Keratinocyte (primary cell): ENCODE data around the gene GPAT3. TPM values are rescaled to one million over a fixed set of nuclear protein-coding genes. Genes with fewer than 3 reads are reported as not detected.

Experiments used
- DNase-seq: peaks from one replicate; pipeline ENCODE4 v3.0.0-alpha.2; 2011; ENCODE audit warnings: low read depth, missing footprints, low spot score
- FAIRE-seq: peaks from 2 replicates; lab custom pipeline; 2011; peaks lifted over from hg19 to GRCh38; lab: Jason Lieb, UNC
- H2AFZ ChIP-seq: 2 replicates; pipeline ENCODE4 v1.6.0; 2012; ENCODE audit warnings: low read length, control low read depth, inconsistent platforms; ENCODE audit not compliant: control insufficient read depth
- H3K27ac ChIP-seq: 2 replicates; pipeline ENCODE4 v1.5.1; 2011; ENCODE audit warnings: low read length; ENCODE audit not compliant: control insufficient read depth, insufficient read depth
- H3K27me3 ChIP-seq: 3 replicates; pipeline ENCODE4 v1.6.0; 2011; ENCODE audit warnings: low read length; ENCODE audit not compliant: control insufficient read depth, insufficient read depth; ENCODE audit errors: extremely low read depth
- H3K36me3 ChIP-seq, 2 experiments: 2 replicates in 1 of 2; 3 replicates in 1 of 2; pipeline ENCODE4 v1.5.1; 2011; ENCODE audit warnings: low read length in 2 of 2, mild to moderate bottlenecking in 1 of 2; ENCODE audit not compliant: control insufficient read depth in 2 of 2, insufficient read depth in 2 of 2; ENCODE audit errors: extremely low read depth in 1 of 2
- H3K4me1 ChIP-seq: 3 replicates; pipeline ENCODE4 v1.5.1; 2011; ENCODE audit warnings: low read length; ENCODE audit not compliant: control insufficient read depth, insufficient read depth; ENCODE audit errors: extremely low read depth
- H3K4me2 ChIP-seq: 3 replicates; pipeline ENCODE4 v1.6.0; 2011; ENCODE audit warnings: low read depth, low read length; ENCODE audit not compliant: control insufficient read depth, insufficient read depth; ENCODE audit errors: extremely low read depth
- H3K4me3 ChIP-seq, 3 experiments: fragments of 200-600 bp in 1 of 3; sonication (generic) in 1 of 3; 2 replicates in 2 of 3; 3 replicates in 1 of 3; pipeline ENCODE4 v1.5.1; 2011 to 2016; ENCODE audit warnings: low read length in 3 of 3, mild to moderate bottlenecking in 3 of 3, control low read depth in 2 of 3, inconsistent platforms in 1 of 3, low read depth in 1 of 3, mixed read lengths in 1 of 3, mixed run types in 1 of 3, moderate library complexity in 1 of 3; ENCODE audit not compliant: control insufficient read depth in 2 of 3, insufficient read depth in 2 of 3; ENCODE audit errors: extremely low read depth in 1 of 3
- H3K79me2 ChIP-seq: 2 replicates; pipeline ENCODE4 v1.6.0; 2012; ENCODE audit warnings: low read length; ENCODE audit not compliant: control insufficient read depth, insufficient read depth
- H3K9ac ChIP-seq: 3 replicates; pipeline ENCODE4 v1.6.0; 2011; ENCODE audit warnings: low read length; ENCODE audit not compliant: control insufficient read depth, insufficient read depth; ENCODE audit errors: extremely low read depth
- H3K9me1 ChIP-seq: 3 replicates; pipeline ENCODE4 v1.6.0; 2011; ENCODE audit warnings: low read length; ENCODE audit not compliant: control insufficient read depth, insufficient read depth; ENCODE audit errors: extremely low read depth
- H3K9me3 ChIP-seq: 2 replicates; pipeline ENCODE4 v1.5.1; 2012; ENCODE audit warnings: low read depth, low read length; ENCODE audit not compliant: control insufficient read depth
- H4K20me1 ChIP-seq: 3 replicates; pipeline ENCODE4 v1.6.0; 2011; ENCODE audit warnings: low read length; ENCODE audit not compliant: control insufficient read depth, insufficient read depth; ENCODE audit errors: extremely low read depth
- CTCF ChIP-seq, 3 experiments: IDR thresholded peaks in 1 of 3; conservative IDR thresholded peaks in 1 of 3; optimal IDR thresholded peaks in 1 of 3; 2 replicates in 2 of 3; 3 replicates in 1 of 3; pipeline versions ENCODE3 to v1.5.1; 2011; ENCODE audit warnings: low read length in 3 of 3, mild to moderate bottlenecking in 3 of 3, moderate library complexity in 2 of 3, control low read depth in 1 of 3, inconsistent platforms in 1 of 3; ENCODE audit not compliant: insufficient read depth in 2 of 3; ENCODE audit errors: extremely low read depth in 1 of 3
- EZH2 ChIP-seq: IDR thresholded peaks from one replicate; pipeline ENCODE4 v1.6.1; 2012; ENCODE audit warnings: inconsistent platforms, mild to moderate bottlenecking, low read length, moderate library complexity
- dilution Hi-C: fragments of 300-500 bp; cut with MboI; formaldehyde crosslinking; loops from one replicate; pipeline ENCODE4 v1.7.0; 2020; ENCODE audit warnings: low sequenced_read_pairs; ENCODE audit not compliant: extremely low pct_ligation_motif_present
- polyA plus RNA-seq, 5 experiments: library from polyadenylated mRNA; depleted of rRNA in 3 of 5; stranded (reverse) in 3 of 5; stranded (forward) in 1 of 5; unstranded in 1 of 5; fragments of >200 nt; gene quantifications; 1 replicate in 1 of 5; 2 replicates in 3 of 5; 3 replicates in 1 of 5; pipeline versions ENCODE4 v1.2.1 to v1.2.3, GENCODE V29; 2011 to 2012; ENCODE audit warnings: missing spikeins in 2 of 5, low read depth in 1 of 5, low replicate concordance in 1 of 5

GPAT3 gene
- polyA plus RNA-seq, 1 donor (not counting 4 experiments of a cell fraction or from before 2014, with no cell fraction given), result 2.4 TPM

DNA sequence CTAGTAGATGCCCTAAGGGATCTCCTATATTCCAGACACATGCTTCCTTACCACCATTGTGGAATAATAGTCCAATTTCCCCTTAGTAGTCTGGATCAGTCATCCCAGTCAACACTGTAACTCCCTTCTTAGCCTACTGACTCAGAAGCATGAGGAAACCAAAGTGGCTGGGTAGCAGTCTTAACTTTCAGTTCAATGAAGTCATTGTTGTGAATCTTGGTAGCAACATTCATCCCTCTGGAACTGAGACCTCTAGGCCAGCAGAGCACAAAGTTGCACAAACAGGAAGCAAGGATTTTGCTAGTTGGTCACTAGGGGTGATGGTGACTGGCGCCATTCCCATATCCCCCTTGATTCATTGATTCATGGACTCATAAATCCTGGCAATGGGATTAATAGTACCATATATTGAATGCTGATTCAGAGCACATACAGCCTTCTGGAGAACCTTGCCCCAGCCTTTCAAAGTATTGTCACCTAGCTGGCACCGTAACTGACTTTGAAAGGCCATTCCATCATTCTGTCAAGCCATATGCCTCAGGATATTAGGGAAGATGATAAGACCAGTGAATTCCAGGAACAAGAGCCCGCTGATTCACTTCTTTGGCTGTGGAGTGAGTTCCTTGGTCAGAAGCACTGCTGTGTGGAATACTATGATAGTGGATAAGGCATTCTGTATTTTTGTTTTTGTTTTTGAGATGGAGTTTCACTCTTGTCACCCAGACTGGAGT is 19.7 kb upstream of the GPAT3 start:
- FAIRE-seq (no peak), DNase-seq (peak; percentile 30)
- dilution Hi-C loops, result no loop called here
- Histone ChIP-seq H3K9ac (no peak overlapping the region), H3K9me3 (no peaks in the 10 kb centered on the region), H3K9me1 (no peaks in the 10 kb centered on the region), H3K4me1 (no peaks in the 10 kb centered on the region), H2AFZ (no peak overlapping the region), H3K4me2 (no peak overlapping the region), H3K27me3 (no peaks in the 10 kb centered on the region), H3K36me3 (no peaks in the 10 kb centered on the region), H3K27ac (no peak overlapping the region), H4K20me1 (no peaks in the 10 kb centered on the region), H3K79me2 (no peaks in the 10 kb centered on the region), H3K4me3 (no peak overlapping the region)
- TF ChIP-seq CTCF (optimal IDR thresholded peaks at IDR 0.05 in 1 of 3, IDR thresholded peaks at IDR 0.05 in 1 of 3, conservative IDR thresholded peaks at IDR 0.05 in 1 of 3; ENCODE audit: extremely low read depth in 1 of 3, insufficient read depth in 2 of 3, low read length in 3 of 3) (no peak), EZH2 (no peak)

DNA sequence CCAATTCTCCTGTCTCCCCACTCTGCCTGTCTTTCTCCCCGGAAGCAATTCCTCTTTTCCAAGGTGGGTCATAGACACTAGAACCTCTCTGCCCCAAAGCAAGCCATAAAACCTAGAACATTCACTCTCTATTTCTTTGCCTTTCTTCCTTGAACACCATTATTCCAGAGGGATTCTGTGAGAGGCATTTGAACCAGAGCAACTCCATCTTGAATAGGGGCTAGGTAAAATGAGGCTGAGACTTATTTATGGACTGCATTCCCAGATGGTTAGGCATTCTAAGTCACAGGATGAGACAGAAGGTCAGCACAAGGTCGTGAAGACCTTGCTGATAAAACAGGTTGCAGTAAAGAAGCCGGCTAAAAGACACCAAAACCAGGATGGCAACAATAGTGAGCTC is 13.7 kb upstream of the GPAT3 start:
- TF ChIP-seq EZH2 (no peak), CTCF (optimal IDR thresholded peaks at IDR 0.05 in 1 of 3, IDR thresholded peaks at IDR 0.05 in 1 of 3, conservative IDR thresholded peaks at IDR 0.05 in 1 of 3; ENCODE audit: extremely low read depth in 1 of 3, insufficient read depth in 2 of 3, low read length in 3 of 3) (no peak)
- Histone ChIP-seq H3K9me1 (no peaks in the 10 kb centered on the region), H2AFZ (no peak overlapping the region), H3K36me3 (no peaks in the 10 kb centered on the region), H3K9ac (no peak overlapping the region), H3K4me3 (no peak overlapping the region), H4K20me1 (no peaks in the 10 kb centered on the region), H3K79me2 (no peaks in the 10 kb centered on the region), H3K27ac (no peak overlapping the region), H3K4me2 (no peak overlapping the region), H3K4me1 (no peaks in the 10 kb centered on the region), H3K9me3 (no peaks in the 10 kb centered on the region), H3K27me3 (no peaks in the 10 kb centered on the region)
- DNase-seq, result no peak
- dilution Hi-C loops, result no loop called here
- FAIRE-seq, result no peak
